Inferior parietal cortex (tissue), 1 donor: ENCODE results near the gene BNIP1.
"Not testable (repeated sequence)": the region's sequence is repeated elsewhere in the genome, so short reads cannot be mapped to it uniquely, and the experiment has no call there.

ENCODE experiments used
- DNase-seq: peaks from one replicate; pipeline ENCODE4 v3.0.0-alpha.2; 2016; ENCODE audit errors: extremely low spot score

The BNIP1 gene

GRCh38 chr5:173144200-173145176, at the start of gene BNIP1:
Gene BNIP1 (plus strand): TSS chr5:173144531. CDS start chr5:173144546, 15 bp downstream.
- peak; percentile 94 for DNase-seq

GRCh38 chr5:173098787-173099186, 45.5 kb upstream of the BNIP1 start:
- DNase-seq = no peak

GRCh38 chr5:173099461-173099860, 44.9 kb upstream of the BNIP1 start:
- no peak for DNase-seq

- no peak for DNase-seq
Measured at GRCh38 chr5:173101245-173101644, 43.1 kb upstream of the BNIP1 start.

- no peak for DNase-seq
Measured at GRCh38 chr5:173103411-173103810, 40.9 kb upstream of the BNIP1 start.

- DNase-seq = no peak
Measured at GRCh38 chr5:173108914-173109313, 35.4 kb upstream of the BNIP1 start.

GRCh38 chr5:173114536-173114935, 29.8 kb upstream of the BNIP1 start:
- no peak for DNase-seq

GRCh38 chr5:173119719-173120118, 24.6 kb upstream of the BNIP1 start:
- DNase-seq = no peak

GRCh38 chr5:173123416-173123815, 20.9 kb upstream of the BNIP1 start:
- no peak for DNase-seq

- not testable (repeated sequence) for DNase-seq
Measured at GRCh38 chr5:173132166-173132565, 12.2 kb upstream of the BNIP1 start.

GRCh38 chr5:173138707-173139106, 5.6 kb upstream of the BNIP1 start:
- DNase-seq = no peak

- DNase-seq = no peak
Measured at GRCh38 chr5:173139631-173140030, 4.7 kb upstream of the BNIP1 start.

GRCh38 chr5:173140769-173141168, 3.6 kb upstream of the BNIP1 start:
- DNase-seq = no peak

- DNase-seq = no peak
Measured at GRCh38 chr5:173143567-173143966, 764 bp upstream of the BNIP1 start.

- DNase-seq = no peak
Measured at GRCh38 chr5:173148354-173148753, 4.0 kb downstream of the BNIP1 start.

- DNase-seq = no peak
Measured at GRCh38 chr5:173152547-173152946, 8.2 kb downstream of the BNIP1 start.

GRCh38 chr5:173153842-173154241, 9.5 kb downstream of the BNIP1 start:
- DNase-seq = no peak

- not testable (repeated sequence) for DNase-seq
Measured at GRCh38 chr5:173154619-173155018, 10.3 kb downstream of the BNIP1 start.

- peak; percentile 41 for DNase-seq
Measured at GRCh38 chr5:173155912-173156311, 11.6 kb downstream of the BNIP1 start.

- no peak for DNase-seq
Measured at GRCh38 chr5:173158366-173158765, 14.0 kb downstream of the BNIP1 start.

GRCh38 chr5:173159256-173159655, 14.9 kb downstream of the BNIP1 start:
- DNase-seq = no peak

GRCh38 chr5:173161148-173161547, 16.8 kb downstream of the BNIP1 start:
- DNase-seq = no peak

GRCh38 chr5:173163219-173163618, 18.9 kb downstream of the BNIP1 start:
- DNase-seq = no peak
